Upper lobe of left lung (tissue), 6 donors: ENCODE results near the gene TNS3. TPM values are rescaled to one million over a fixed set of nuclear protein-coding genes. Genes with fewer than 3 reads are reported as not detected.

Experiments
- ATAC-seq, 2 donors: fragments of 200-7000 bp; cut with Tn5 transposase; one replicate each; pipeline ENCODE4 v1.9.1; 2022; ENCODE audit warnings: mild to moderate bottlenecking in 2 of 2, moderate library complexity in 2 of 2; ENCODE audit not compliant: low FRiP score in 2 of 2
- DNase-seq, 2 donors: peaks; one replicate each; pipeline ENCODE4 v3.0.0-alpha.2; 2019 to 2020
- H3K27ac ChIP-seq, 4 donors: fragments of 200-600 bp; sonication (generic); one replicate each; pipeline ENCODE4 v1.5.1; 2016 to 2019
- H3K27me3 ChIP-seq, 4 donors: fragments of 200-600 bp; sonication (generic); one replicate each; pipeline ENCODE4 v1.5.1; 2017 to 2019
- H3K36me3 ChIP-seq, 4 donors: fragments of 200-600 bp; sonication (generic); one replicate each; pipeline ENCODE4 v1.5.1; 2016 to 2019
- H3K4me1 ChIP-seq, 4 donors: fragments of 200-600 bp; sonication (generic); one replicate each; pipeline ENCODE4 v1.5.1; 2018 to 2019
- H3K4me3 ChIP-seq, 4 donors: fragments of 200-600 bp; sonication (generic); one replicate each; pipeline ENCODE4 v1.5.1; 2017 to 2019; ENCODE audit warnings: mild to moderate bottlenecking in 2 of 4, moderate library complexity in 1 of 4
- H3K9me3 ChIP-seq, 4 donors: fragments of 200-600 bp; sonication (generic); one replicate each; pipeline ENCODE4 v1.5.1; 2018 to 2019
- EP300 ChIP-seq, 4 donors: sonication (generic); formaldehyde crosslinking; IDR thresholded peaks; one replicate each; pipeline ENCODE4 v1.5.1; 2017; ENCODE audit warnings: antibody characterized with exemption in 4 of 4, control low read depth in 2 of 4
- POLR2A ChIP-seq, 4 donors: fragments of 450-650 bp; IDR thresholded peaks; one replicate each; pipeline ENCODE4 v1.5.1; 2016 to 2017; ENCODE audit warnings: antibody characterized with exemption in 4 of 4, mild to moderate bottlenecking in 2 of 4
- POLR2AphosphoS5 ChIP-seq, 2 donors: sonication (generic); formaldehyde crosslinking; IDR thresholded peaks; one replicate each; pipeline ENCODE4 v1.5.1; 2017; ENCODE audit warnings: antibody characterized with exemption in 2 of 2
- WGBS, 2 donors: methylation state at CpG; one replicate each; pipeline ENCODE4 v1.1.5; 2017 to 2018; 5-methylcytosine and 5-hydroxymethylcytosine counted together
- total RNA-seq, 6 donors: library from RNA; depleted of rRNA in 4 of 6; stranded (reverse); fragments of >200 nt in 4 of 6; gene quantifications; one replicate each; pipeline versions ENCODE4 v1.1.0 to v1.2.1, GENCODE V29; 2016 to 2021
- TF ChIP-seq, protein P1 (sequence below), 6 experiments: fragments of 450-650 bp in 4 of 6; fragments of 200-600 bp in 2 of 6; sonication (generic) in 2 of 6; IDR thresholded peaks; one replicate each; pipeline ENCODE4 v1.5.1; 2016 to 2019; ENCODE audit warnings: antibody characterized with exemption in 6 of 6
- donor health status: DM: no; HTN: no; CAD: no; lungs with moderate emphysema.
- donor health status: DM: no; HTN: yes; CAD: no; lungs with severe emphysema.

Gene TNS3
- total RNA-seq, 6 donors from 2014 or later: 90.6 to 266 (median 143) TPM

GRCh38 chr7:47418601-47419309 is 163.2 kb downstream of the TNS3 start:
- H3K4me1 ChIP-seq: peaks cover 0 to 5% (median 0%) of the 10 kb centered on the region in 4 donors
- H3K27ac ChIP-seq: no peak overlapping the region
- WGBS, 2 donors: 64 to 70% methylated on average over 5 of the region's 5 CpGs
- H3K4me3 ChIP-seq: no peak overlapping the region
- no peaks in the 10 kb centered on the region for H3K27me3 ChIP-seq
- TF ChIP-seq POLR2AphosphoS5 (IDR thresholded peaks at IDR 0.05): no peak
- TF ChIP-seq EP300 (IDR thresholded peaks at IDR 0.05): no peak
- no peak for TF ChIP-seq POLR2A (IDR thresholded peaks at IDR 0.05)
- TF ChIP-seq, protein P1, sequence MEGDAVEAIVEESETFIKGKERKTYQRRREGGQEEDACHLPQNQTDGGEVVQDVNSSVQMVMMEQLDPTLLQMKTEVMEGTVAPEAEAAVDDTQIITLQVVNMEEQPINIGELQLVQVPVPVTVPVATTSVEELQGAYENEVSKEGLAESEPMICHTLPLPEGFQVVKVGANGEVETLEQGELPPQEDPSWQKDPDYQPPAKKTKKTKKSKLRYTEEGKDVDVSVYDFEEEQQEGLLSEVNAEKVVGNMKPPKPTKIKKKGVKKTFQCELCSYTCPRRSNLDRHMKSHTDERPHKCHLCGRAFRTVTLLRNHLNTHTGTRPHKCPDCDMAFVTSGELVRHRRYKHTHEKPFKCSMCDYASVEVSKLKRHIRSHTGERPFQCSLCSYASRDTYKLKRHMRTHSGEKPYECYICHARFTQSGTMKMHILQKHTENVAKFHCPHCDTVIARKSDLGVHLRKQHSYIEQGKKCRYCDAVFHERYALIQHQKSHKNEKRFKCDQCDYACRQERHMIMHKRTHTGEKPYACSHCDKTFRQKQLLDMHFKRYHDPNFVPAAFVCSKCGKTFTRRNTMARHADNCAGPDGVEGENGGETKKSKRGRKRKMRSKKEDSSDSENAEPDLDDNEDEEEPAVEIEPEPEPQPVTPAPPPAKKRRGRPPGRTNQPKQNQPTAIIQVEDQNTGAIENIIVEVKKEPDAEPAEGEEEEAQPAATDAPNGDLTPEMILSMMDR (IDR thresholded peaks at IDR 0.05): no peak
- H3K36me3 ChIP-seq: peaks cover 3 to 27% (median 12%) of the 10 kb centered on the region in 4 donors
- DNase-seq: no peak
- no peaks in the 10 kb centered on the region for H3K9me3 ChIP-seq
- ATAC-seq: no peak

DNA sequence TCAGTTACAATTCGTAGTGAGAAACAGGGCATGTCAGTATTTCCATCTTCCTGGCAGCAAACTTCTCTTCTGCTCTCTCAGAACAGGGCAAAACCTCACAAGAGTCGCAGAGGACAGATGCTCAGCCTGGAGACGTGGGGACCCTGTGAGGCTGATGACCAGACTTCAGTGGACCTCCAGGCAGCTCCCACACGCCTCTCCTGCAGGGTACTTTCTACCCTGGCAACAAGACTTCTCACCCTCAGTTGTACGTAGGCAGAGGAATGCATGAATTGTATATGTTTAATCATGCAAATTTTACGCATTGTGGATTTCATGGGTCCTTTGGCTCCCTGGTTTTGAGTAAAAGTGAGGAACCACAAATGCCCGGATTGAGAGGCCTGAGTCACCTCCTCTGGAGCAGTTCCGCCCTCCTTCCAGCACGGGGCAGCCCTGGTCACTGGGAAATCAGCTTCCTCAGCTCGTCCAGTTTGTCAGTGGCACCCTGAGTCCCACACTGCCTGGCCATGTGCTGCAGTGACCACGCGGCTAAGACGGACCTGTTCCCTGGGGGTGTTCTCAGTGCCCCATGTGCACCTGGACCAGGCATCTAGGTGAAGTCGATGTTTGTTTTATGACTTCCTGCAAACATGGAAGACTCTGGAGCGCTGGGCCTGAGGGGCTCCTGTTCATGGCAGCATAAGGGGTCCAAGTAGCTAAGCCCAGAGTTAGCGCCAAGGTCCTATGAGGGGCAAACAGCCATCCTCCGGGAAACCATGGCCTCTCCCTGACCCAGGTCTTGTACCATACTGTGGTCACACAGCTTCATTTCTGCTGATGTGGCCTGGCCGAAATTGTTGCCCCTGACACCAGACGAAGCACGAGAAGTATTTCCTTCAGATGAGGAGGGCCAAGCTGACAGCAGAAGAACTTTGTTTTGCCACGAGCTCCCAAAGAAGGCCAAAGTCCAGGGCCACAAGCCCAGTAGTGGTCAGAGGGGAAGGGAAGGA is 165.1 kb downstream of the TNS3 start:
- TF ChIP-seq, protein P1 (IDR thresholded peaks at IDR 0.05): no peak
- TF ChIP-seq POLR2A (IDR thresholded peaks at IDR 0.05) (no peak), POLR2AphosphoS5 (IDR thresholded peaks at IDR 0.05) (no peak), EP300 (IDR thresholded peaks at IDR 0.05) (no peak)
- WGBS, 2 donors: 88 to 96% methylated on average over 14 to 21 of the region's 21 CpGs
- Histone ChIP-seq H3K36me3 (peaks cover 3 to 30% (median 11%) of the 10 kb centered on the region in 4 donors), H3K27ac (no peak overlapping the region), H3K4me1 (peaks cover 0 to under 1% (median 0%) of the 10 kb centered on the region in 4 donors), H3K4me3 (no peak overlapping the region), H3K9me3 (no peaks in the 10 kb centered on the region), H3K27me3 (no peaks in the 10 kb centered on the region)
- ATAC-seq (peak; percentile 7 to 15), DNase-seq (no peak)

DNA sequence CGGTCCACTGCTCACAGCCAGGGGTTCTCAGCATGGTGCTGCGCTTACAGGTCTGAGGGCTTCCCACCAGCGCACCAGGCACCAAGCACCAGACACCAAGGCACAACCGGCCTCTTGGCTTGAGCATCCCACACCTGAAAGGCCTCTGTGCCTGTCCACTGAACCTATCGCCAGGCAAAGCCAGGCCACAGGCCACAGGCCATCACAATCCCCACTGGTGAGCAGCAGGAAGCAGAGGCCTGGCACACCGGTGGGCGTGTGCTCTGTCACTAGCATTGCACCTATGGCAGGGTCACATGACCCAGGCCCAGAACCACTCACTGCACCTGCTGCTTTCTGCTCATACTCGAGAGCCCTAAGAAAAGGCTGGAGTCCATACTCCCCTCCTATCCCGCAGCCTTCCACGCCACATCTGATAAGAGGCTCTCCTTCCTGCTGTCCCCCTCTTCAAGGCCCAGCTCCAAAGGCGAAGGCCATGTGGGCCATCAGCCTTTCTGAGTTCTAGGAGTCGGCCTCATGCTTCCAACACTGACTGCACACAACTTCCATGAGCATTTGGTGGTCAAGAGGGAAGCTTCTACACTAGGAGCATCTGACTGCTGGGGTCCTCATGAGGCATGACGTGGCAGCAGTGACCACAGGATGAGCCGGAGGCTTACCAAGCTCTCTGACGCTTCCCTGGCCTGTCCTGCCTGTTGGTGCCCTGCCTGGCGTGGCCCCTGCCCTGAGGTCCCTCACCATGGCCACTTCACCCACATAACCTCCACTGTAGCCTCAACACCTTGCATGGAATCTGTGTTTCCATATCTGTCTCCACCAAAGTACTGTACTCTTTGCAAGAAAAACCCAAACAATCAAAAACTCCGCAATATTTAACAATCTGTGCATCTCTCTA is 166.3 kb downstream of the TNS3 start:
- no peaks in the 10 kb centered on the region for H3K4me1 ChIP-seq
- peak in 1 of 2 donors; percentile 41 for DNase-seq
- no peaks in the 10 kb centered on the region for H3K27me3 ChIP-seq
- H3K27ac ChIP-seq: no peak overlapping the region
- no peak for ATAC-seq
- H3K9me3 ChIP-seq: no peaks in the 10 kb centered on the region
- H3K4me3 ChIP-seq: no peak overlapping the region
- WGBS, 2 donors: 91 to 92% methylated on average over 15 to 17 of the region's 17 CpGs
- peaks cover 2 to 42% (median 17%) of the 10 kb centered on the region in 4 donors for H3K36me3 ChIP-seq
- TF ChIP-seq, protein P1 (IDR thresholded peaks at IDR 0.05): no peak
- no peak for TF ChIP-seq EP300 (IDR thresholded peaks at IDR 0.05)
- TF ChIP-seq POLR2A (IDR thresholded peaks at IDR 0.05): no peak
- TF ChIP-seq POLR2AphosphoS5 (IDR thresholded peaks at IDR 0.05): no peak
